Measurements from ENCODE around the gene RPS6KB2. TPM values are rescaled to one million over a fixed set of nuclear protein-coding genes. Genes with fewer than 3 reads are reported as not detected.
"Not testable (repeated sequence)": the region's sequence is repeated elsewhere in the genome, so short reads cannot be mapped to it uniquely, and the experiment has no call there.

Gene RPS6KB2
- total and polyA plus RNA-seq, 2 donors (not counting 1 experiment from before 2014, with no cell fraction given) = 81.8 to 131 TPM

DNA sequence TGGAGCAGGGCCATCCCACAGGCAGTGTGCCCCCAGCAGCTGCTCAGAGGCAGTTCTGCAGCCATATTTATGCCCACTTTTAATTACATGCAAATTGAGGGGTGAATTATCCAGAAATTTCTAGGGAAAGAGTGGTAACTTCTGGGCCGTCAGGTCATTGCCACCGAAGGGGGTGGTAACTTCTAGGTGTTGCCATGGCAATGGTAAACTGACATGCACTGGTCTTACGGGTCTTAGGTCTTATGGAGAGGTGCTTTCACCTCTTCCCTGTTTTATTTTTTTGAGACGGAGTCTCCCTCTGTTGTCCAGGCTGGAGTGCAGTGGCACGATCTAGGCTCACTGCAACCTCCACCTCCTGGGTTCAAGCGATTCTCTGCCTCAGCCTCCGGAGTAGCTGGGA is 44.6 kb downstream of the RPS6KB2 start:
- no peak overlapping the region for H3K4me2 ChIP-seq (replicated peaks; ENCODE audit: low read depth, low read length, poor library complexity, severe bottlenecking)
- CTCF ChIA-PET = interaction anchor here (0.7 to 1.4 kb wide), 2 partner anchors 9 to 66 kb away, joined by 3 to 4 read pairs; no protein-coding TSS in a partner anchor

GRCh38 chr11:67476692-67477091 is 48.4 kb downstream of the RPS6KB2 start:
- H2AFZ ChIP-seq (ENCODE audit: insufficient read depth, low read depth, low read length, poor library complexity, severe bottlenecking); H3K4me1 ChIP-seq (ENCODE audit: control insufficient read depth in 2 of 2, insufficient read depth in 2 of 2, low read length in 2 of 2); H3K79me2 ChIP-seq (ENCODE audit: control insufficient read depth, insufficient read depth, low read length); H3K27me3 ChIP-seq (replicated peaks in 1 of 4; ENCODE audit: control extremely low read depth in 1 of 4, control insufficient read depth in 3 of 4, insufficient read depth in 4 of 4, low read length in 3 of 4); H3K9me3 ChIP-seq (ENCODE audit: control extremely low read depth in 1 of 3, control insufficient read depth in 2 of 3, insufficient read depth in 1 of 3, low read length in 2 of 3); intact Hi-C loops (cut with micrococcal nuclease); H3K4me3 Mint-ChIP-seq; H3K9me3 Mint-ChIP-seq (ENCODE audit: insufficient read depth); H3K36me3 ChIP-seq (replicated peaks in 1 of 2; ENCODE audit: control extremely low read depth in 1 of 2, control insufficient read depth in 1 of 2, extremely low read depth in 1 of 2, insufficient read depth in 2 of 2, low read length in 1 of 2); H4K20me1 ChIP-seq (ENCODE audit: control insufficient read depth, insufficient read depth, low read length, poor library complexity, severe bottlenecking); H3K9ac ChIP-seq (ENCODE audit: low read length); H3K4me3 ChIP-seq (ENCODE audit: control extremely low read depth in 1 of 5, extremely low read depth in 1 of 5, insufficient read depth in 1 of 5, low read depth in 2 of 5, low read length in 4 of 5); H3K27me3 Mint-ChIP-seq; H3K4me1 Mint-ChIP-seq; H3K4me2 ChIP-seq (replicated peaks; ENCODE audit: low read depth, low read length, poor library complexity, severe bottlenecking); ATAC-seq (ENCODE audit: low read depth); DNase-seq; H3K27ac ChIP-seq (ENCODE audit: low read length in 2 of 2): not testable (repeated sequence)
- ChIA-PET CTCF (interaction anchor here (1.1 to 1.5 kb wide), 2 partner anchors 75 to 126 kb away, joined by 3 to 4 read pairs; partner anchors contain the start of gene PPP1CA), POLR2A (interaction anchor here (0.5 to 1.6 kb wide), 3 partner anchors 8 to 18 kb away, joined by 3 to 4 read pairs (median 3); partner anchors contain the start of gene TMEM134)
- 92% methylated on average over 7 of the region's 10 CpGs for WGBS (ENCODE audit: insufficient coverage)
- H3K27ac Mint-ChIP-seq = peak overlapping the region; percentile 15

More for the DNA sequence above, 44.6 kb downstream of the RPS6KB2 start:
- no peak for ATAC-seq (ENCODE audit: low read depth)
- no peak overlapping the region for H3K27ac Mint-ChIP-seq
- peaks cover 19% of the 10 kb centered on the region for H3K4me1 Mint-ChIP-seq
- DNase-seq = no peak
- WGBS (ENCODE audit: insufficient coverage) = 91% methylated on average over 5 of the region's 7 CpGs
- Histone ChIP-seq H3K4me3 (ENCODE audit: control extremely low read depth in 1 of 5, extremely low read depth in 1 of 5, insufficient read depth in 1 of 5, low read depth in 2 of 5, low read length in 4 of 5) (no peak overlapping the region), H3K9me3 (ENCODE audit: control extremely low read depth in 1 of 3, control insufficient read depth in 2 of 3, insufficient read depth in 1 of 3, low read length in 2 of 3) (no peaks in the 10 kb centered on the region), H3K79me2 (ENCODE audit: control insufficient read depth, insufficient read depth, low read length) (peaks cover 15% of the 10 kb centered on the region), H3K27me3 (replicated peaks in 1 of 4; ENCODE audit: control extremely low read depth in 1 of 4, control insufficient read depth in 3 of 4, insufficient read depth in 4 of 4, low read length in 3 of 4) (no peaks in the 10 kb centered on the region), H3K4me1 (ENCODE audit: control insufficient read depth in 2 of 2, insufficient read depth in 2 of 2, low read length in 2 of 2) (peaks cover 12 to 21% of the 10 kb centered on the region in 2 donors), H2AFZ (ENCODE audit: insufficient read depth, low read depth, low read length, poor library complexity, severe bottlenecking) (no peak overlapping the region), H3K27ac (ENCODE audit: low read length in 2 of 2) (no peak overlapping the region), H4K20me1 (ENCODE audit: control insufficient read depth, insufficient read depth, low read length, poor library complexity, severe bottlenecking) (peaks cover 9% of the 10 kb centered on the region), H3K36me3 (replicated peaks in 1 of 2; ENCODE audit: control extremely low read depth in 1 of 2, control insufficient read depth in 1 of 2, extremely low read depth in 1 of 2, insufficient read depth in 2 of 2, low read length in 1 of 2) (no peaks in the 10 kb centered on the region), H3K9ac (ENCODE audit: low read length) (no peak overlapping the region)
- no peaks in the 10 kb centered on the region for H3K27me3 Mint-ChIP-seq
- TF ChIP-seq EZH2 (IDR thresholded peaks at IDR 0.05; ENCODE audit: borderline replicate concordance, insufficient read depth, low read depth, low read length, poor library complexity, severe bottlenecking) = no peak
- TF ChIP-seq, protein P1, sequence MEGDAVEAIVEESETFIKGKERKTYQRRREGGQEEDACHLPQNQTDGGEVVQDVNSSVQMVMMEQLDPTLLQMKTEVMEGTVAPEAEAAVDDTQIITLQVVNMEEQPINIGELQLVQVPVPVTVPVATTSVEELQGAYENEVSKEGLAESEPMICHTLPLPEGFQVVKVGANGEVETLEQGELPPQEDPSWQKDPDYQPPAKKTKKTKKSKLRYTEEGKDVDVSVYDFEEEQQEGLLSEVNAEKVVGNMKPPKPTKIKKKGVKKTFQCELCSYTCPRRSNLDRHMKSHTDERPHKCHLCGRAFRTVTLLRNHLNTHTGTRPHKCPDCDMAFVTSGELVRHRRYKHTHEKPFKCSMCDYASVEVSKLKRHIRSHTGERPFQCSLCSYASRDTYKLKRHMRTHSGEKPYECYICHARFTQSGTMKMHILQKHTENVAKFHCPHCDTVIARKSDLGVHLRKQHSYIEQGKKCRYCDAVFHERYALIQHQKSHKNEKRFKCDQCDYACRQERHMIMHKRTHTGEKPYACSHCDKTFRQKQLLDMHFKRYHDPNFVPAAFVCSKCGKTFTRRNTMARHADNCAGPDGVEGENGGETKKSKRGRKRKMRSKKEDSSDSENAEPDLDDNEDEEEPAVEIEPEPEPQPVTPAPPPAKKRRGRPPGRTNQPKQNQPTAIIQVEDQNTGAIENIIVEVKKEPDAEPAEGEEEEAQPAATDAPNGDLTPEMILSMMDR (IDR thresholded peaks at IDR 0.05) = no peak
- intact Hi-C loops (cut with micrococcal nuclease) = no loop called here
- H3K9me3 Mint-ChIP-seq (ENCODE audit: insufficient read depth) = no peaks in the 10 kb centered on the region
- POLR2A ChIA-PET = interaction anchor here (0.6 to 10.4 kb wide), 3 partner anchors 24 to 71 kb away, joined by 3 to 215 read pairs (median 6); partner anchors contain the start of genes PPP1CA and PTPRCAP
- no peak overlapping the region for H3K4me3 Mint-ChIP-seq

- H3K36me3 ChIP-seq (replicated peaks in 1 of 2; ENCODE audit: control extremely low read depth in 1 of 2, control insufficient read depth in 1 of 2, extremely low read depth in 1 of 2, insufficient read depth in 2 of 2, low read length in 1 of 2); H3K27ac Mint-ChIP-seq; H3K4me1 ChIP-seq (ENCODE audit: control insufficient read depth in 2 of 2, insufficient read depth in 2 of 2, low read length in 2 of 2); H4K20me1 ChIP-seq (ENCODE audit: control insufficient read depth, insufficient read depth, low read length, poor library complexity, severe bottlenecking); H3K9me3 ChIP-seq (ENCODE audit: control extremely low read depth in 1 of 3, control insufficient read depth in 2 of 3, insufficient read depth in 1 of 3, low read length in 2 of 3); ATAC-seq (ENCODE audit: low read depth); H3K9me3 Mint-ChIP-seq (ENCODE audit: insufficient read depth); H3K9ac ChIP-seq (ENCODE audit: low read length); H2AFZ ChIP-seq (ENCODE audit: insufficient read depth, low read depth, low read length, poor library complexity, severe bottlenecking); H3K4me2 ChIP-seq (replicated peaks; ENCODE audit: low read depth, low read length, poor library complexity, severe bottlenecking); intact Hi-C loops (cut with micrococcal nuclease); H3K4me3 ChIP-seq (ENCODE audit: control extremely low read depth in 1 of 5, extremely low read depth in 1 of 5, insufficient read depth in 1 of 5, low read depth in 2 of 5, low read length in 4 of 5); H3K27me3 Mint-ChIP-seq; H3K27me3 ChIP-seq (replicated peaks in 1 of 4; ENCODE audit: control extremely low read depth in 1 of 4, control insufficient read depth in 3 of 4, insufficient read depth in 4 of 4, low read length in 3 of 4); H3K79me2 ChIP-seq (ENCODE audit: control insufficient read depth, insufficient read depth, low read length); H3K27ac ChIP-seq (ENCODE audit: low read length in 2 of 2); H3K4me3 Mint-ChIP-seq; DNase-seq; H3K4me1 Mint-ChIP-seq: not testable (repeated sequence)
- POLR2A ChIA-PET = interaction anchor here (1.6 kb wide), 1 partner anchor 9 kb away, joined by 3 read pairs; the partner anchor contains the start of gene TMEM134
- 100% methylated on average over 1 of the region's 16 CpGs for WGBS (ENCODE audit: insufficient coverage)
- CTCF ChIA-PET = interaction anchor here (1.5 kb wide), 1 partner anchor 127 kb away, joined by 4 read pairs; no protein-coding TSS in a partner anchor
These were observed 49.2 kb downstream of the RPS6KB2 start for GRCh38 chr11:67477344-67478050.
